GM18498 (cell line): ENCODE results near the gene BEST4.
"Not testable (repeated sequence)": the region's sequence is repeated elsewhere in the genome, so short reads cannot be mapped to it uniquely, and the experiment has no call there.

Experiments
- ATAC-seq: cut with Tn5 transposase; IDR thresholded peaks from one replicate; pipeline ENCODE4 v1.9.1; 2021; ENCODE audit warnings: mild to moderate bottlenecking, moderate library complexity; ENCODE audit not compliant: unreplicated experiment

The BEST4 gene

GRCh38 chr1:44819608-44820327 is 31.8 kb upstream of the BEST4 start:
- peak; percentile 83 for ATAC-seq

GRCh38 chr1:44819196-44819607 is 31.2 kb upstream of the BEST4 start:
- no peak for ATAC-seq

GRCh38 chr1:44817771-44818495 is 30.0 kb upstream of the BEST4 start:
- ATAC-seq = no peak

- no peak for ATAC-seq
Measured at GRCh38 chr1:44817307-44817706, 29.3 kb upstream of the BEST4 start.

GRCh38 chr1:44815926-44816325 is 28.0 kb upstream of the BEST4 start:
- ATAC-seq = not testable (repeated sequence)

- ATAC-seq = no peak
Measured at GRCh38 chr1:44812822-44813543, 25.0 kb upstream of the BEST4 start.

- ATAC-seq = no peak
Measured at GRCh38 chr1:44811234-44811633, 23.3 kb upstream of the BEST4 start.

GRCh38 chr1:44810762-44811105 is 22.8 kb upstream of the BEST4 start:
- not testable (repeated sequence) for ATAC-seq

- no peak for ATAC-seq
Measured at GRCh38 chr1:44810101-44810761, 22.3 kb upstream of the BEST4 start.

- ATAC-seq = peak; percentile 44
Measured at GRCh38 chr1:44808938-44809917, 21.3 kb upstream of the BEST4 start.

- no peak for ATAC-seq
Measured at GRCh38 chr1:44808063-44808937, 20.3 kb upstream of the BEST4 start, which contains the start of gene BTBD19. Gene BTBD19 (plus strand): TSS chr1:44808523. CDS start chr1:44808821, 298 bp downstream.

GRCh38 chr1:44807364-44808062 is 19.5 kb upstream of the BEST4 start:
- ATAC-seq = no peak

- no peak for ATAC-seq
Measured at GRCh38 chr1:44806704-44807363, 18.9 kb upstream of the BEST4 start, which contains the start of gene DYNLT4. Gene DYNLT4 (minus strand): TSS chr1:44807351. CDS start chr1:44806668, 683 bp downstream.

- ATAC-seq = no peak
Measured at GRCh38 chr1:44806025-44806703, 18.2 kb upstream of the BEST4 start.

- no peak for ATAC-seq
Measured at GRCh38 chr1:44805311-44806024, 17.5 kb upstream of the BEST4 start.

- no peak for ATAC-seq
Measured at GRCh38 chr1:44803312-44804095, 15.5 kb upstream of the BEST4 start.
